LNCaP clone FGC (cell line): ENCODE data around the gene KCNIP1.
"Not testable (repeated sequence)": the region's sequence is repeated elsewhere in the genome, so short reads cannot be mapped to it uniquely, and the experiment has no call there.

Experiments
- DNase-seq: peaks from one replicate; pipeline ENCODE4 v3.0.0-alpha.2; 2011; ENCODE audit warnings: low read depth
- H3K4me3 ChIP-seq: 2 replicates; pipeline ENCODE4 v1.5.1; 2011; ENCODE audit warnings: mild to moderate bottlenecking, low read depth, low read length, control low read depth
- CTCF ChIP-seq: IDR thresholded peaks from 2 replicates; pipeline ENCODE4 v1.5.1; 2012; ENCODE audit warnings: mild to moderate bottlenecking; ENCODE audit not compliant: control insufficient read depth, insufficient read depth; ENCODE audit errors: extremely low read depth

Gene KCNIP1

GRCh38 chr5:170757182-170757601 lies 253.4 kb downstream of the KCNIP1 start:
- H3K4me3 ChIP-seq, result no peak overlapping the region
- no peak for DNase-seq
- no peak for TF ChIP-seq CTCF

DNA sequence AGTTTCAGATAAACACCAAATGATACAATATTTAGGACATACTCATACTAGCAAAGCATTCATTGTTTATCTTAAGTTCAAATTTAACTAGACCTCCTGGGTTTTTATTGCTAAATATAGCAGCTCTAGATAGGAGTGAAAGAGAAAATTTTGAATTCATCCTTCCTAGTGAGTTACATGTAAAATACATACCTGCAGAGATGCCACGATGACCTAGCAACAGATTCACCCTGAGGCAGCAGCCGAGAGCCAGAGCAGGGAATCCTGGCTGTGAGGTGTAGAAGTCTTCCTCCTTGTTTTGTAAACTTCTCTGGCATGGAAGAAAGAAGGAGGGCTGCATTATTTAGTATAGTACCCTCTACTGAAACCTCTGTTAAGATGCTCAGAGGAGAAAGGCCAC lies 253.8 kb downstream of the KCNIP1 start:
- TF ChIP-seq CTCF, result no peak
- no peak for DNase-seq
- H3K4me3 ChIP-seq, result no peak overlapping the region

DNA sequence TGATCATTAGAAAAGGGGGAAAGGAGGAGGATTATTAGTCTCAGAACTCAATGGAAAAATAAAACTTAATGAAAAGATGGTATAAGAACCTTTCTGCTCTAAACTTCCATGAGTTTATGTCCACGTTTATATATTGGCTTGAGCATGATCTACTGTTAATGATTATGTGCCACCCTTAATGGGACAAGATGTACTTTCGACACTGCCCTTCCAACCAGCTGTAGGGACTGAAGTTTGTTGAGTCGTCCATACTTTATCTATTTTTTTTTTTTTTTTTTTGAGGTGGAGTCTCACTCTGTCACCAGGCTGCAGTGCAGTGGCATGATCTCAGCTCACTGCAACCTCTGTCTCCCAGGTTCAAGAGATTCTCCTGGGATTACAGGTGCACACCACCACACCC lies 254.7 kb downstream of the KCNIP1 start:
- no peak for TF ChIP-seq CTCF
- no peak for DNase-seq
- H3K4me3 ChIP-seq, result no peak overlapping the region

GRCh38 chr5:170760113-170760512 lies 256.3 kb downstream of the KCNIP1 start:
- no peak overlapping the region for H3K4me3 ChIP-seq
- no peak for TF ChIP-seq CTCF
- DNase-seq, result no peak

DNA sequence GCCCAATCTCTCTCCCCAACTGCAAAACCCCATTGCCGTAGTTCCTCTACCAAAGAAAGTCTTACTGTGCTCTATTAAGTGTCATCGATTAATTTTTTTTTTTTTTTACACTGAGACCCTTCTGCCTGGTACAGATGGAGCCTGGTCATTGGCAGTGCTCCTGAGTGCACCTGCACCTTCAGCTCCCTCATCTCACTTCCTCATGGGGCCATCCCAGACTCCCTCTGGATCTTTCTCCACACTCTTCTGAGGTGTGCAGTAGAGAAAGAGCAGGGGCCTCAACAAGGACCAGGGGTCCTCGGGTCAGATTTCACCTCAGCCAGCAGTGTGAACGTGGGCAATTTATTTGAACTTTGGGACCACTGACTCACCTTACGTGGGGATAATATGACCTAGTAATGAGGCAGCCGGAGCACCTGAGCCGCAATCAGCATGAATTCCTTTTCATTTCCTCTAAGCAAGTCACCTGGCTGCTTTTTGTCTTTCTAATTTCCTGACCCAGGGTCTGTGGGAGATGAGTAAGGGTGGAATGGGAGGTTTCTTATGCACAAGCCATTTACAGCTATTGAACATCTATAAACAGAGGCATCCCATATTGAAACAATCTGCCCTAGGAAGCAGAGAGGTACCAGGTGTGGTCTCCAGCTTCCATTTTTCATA lies 257.4 kb downstream of the KCNIP1 start:
- DNase-seq, result no peak
- no peak for TF ChIP-seq CTCF
- no peak overlapping the region for H3K4me3 ChIP-seq

DNA sequence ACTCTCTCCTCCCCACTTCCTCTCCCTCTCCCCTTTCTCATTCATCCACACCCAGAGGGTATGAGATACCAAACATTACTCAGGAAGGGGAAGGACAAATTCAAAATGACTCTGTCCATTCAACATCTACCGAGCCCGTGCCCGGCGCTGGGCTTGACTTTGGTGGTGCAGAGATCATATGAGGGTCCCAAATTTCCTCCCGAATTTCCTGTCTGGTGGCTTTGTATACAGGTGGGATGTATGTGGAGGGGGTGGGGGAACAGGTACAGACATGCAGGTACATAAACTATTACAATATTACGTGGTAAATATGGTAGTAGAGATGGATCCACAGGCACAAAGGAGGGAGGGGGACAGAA lies 257.9 kb downstream of the KCNIP1 start:
- no peak for TF ChIP-seq CTCF
- H3K4me3 ChIP-seq, result no peak overlapping the region
- DNase-seq, result no peak

GRCh38 chr5:170762298-170762697 lies 258.5 kb downstream of the KCNIP1 start:
- not testable (repeated sequence) for DNase-seq, H3K4me3 ChIP-seq

- H3K4me3 ChIP-seq, DNase-seq: not testable (repeated sequence)
Measured at GRCh38 chr5:170765868-170766267, 262.0 kb downstream of the KCNIP1 start.
